GM12878 (cell line): Measurements from ENCODE around the gene KLHL10. TPM values are rescaled to one million over a fixed set of nuclear protein-coding genes. Genes with fewer than 3 reads are reported as not detected.
"Not testable (repeated sequence)": the region's sequence is repeated elsewhere in the genome, so short reads cannot be mapped to it uniquely, and the experiment has no call there.

ENCODE experiments used
- ATAC-seq: fragments of 200-7000 bp; cut with Tn5 transposase; 3 replicates; pipeline ENCODE4 v1.9.1; 2020; ENCODE audit warnings: mild to moderate bottlenecking, moderate library complexity
- BruUV-seq: library from RNA; stranded (reverse); fragments of 400-500 nt; replicated peaks from 2 replicates; lab custom pipeline; 2021; lab: Mats Ljungman, UMichigan
- CTCF ChIA-PET: fragments of 300-600 bp; sonication (Branson Sonifier 250); formaldehyde crosslinking; extraction: SDS; loops from one replicate; lab custom pipeline; 2021; ENCODE audit warnings: inconsistent platforms; lab: Yijun Ruan, JAX
- POLR2A ChIA-PET: fragments of 350-600 bp; formaldehyde crosslinking; extraction: SDS; loops from one replicate; lab custom pipeline; 2021; ENCODE audit warnings: inconsistent platforms; lab: Charles Lee
- RAD21 ChIA-PET: fragments of 300-600 bp; sonication (Branson Sonifier 250); formaldehyde crosslinking; loops from one replicate; lab custom pipeline; 2023; ENCODE audit warnings: antibody characterized with exemption; ENCODE audit not compliant: unreplicated experiment; lab: Charles Lee
- SMC1A ChIA-PET: fragments of 300-600 bp; sonication (Branson Sonifier 250); formaldehyde crosslinking; loops from one replicate; lab custom pipeline; 2023; ENCODE audit not compliant: unreplicated experiment, uncharacterized antibody; lab: Charles Lee
- DNase-seq: peaks from one replicate; pipeline ENCODE4 v3.0.0-alpha.2; 2011; ENCODE audit warnings: low read depth, low spot score
- FAIRE-seq: peaks from 3 replicates; lab custom pipeline; 2011; peaks lifted over from hg19 to GRCh38; lab: Jason Lieb, UNC
- H2AFZ ChIP-seq: 2 replicates; pipeline ENCODE4 v1.6.0; 2011; ENCODE audit warnings: low read depth, low read length, control low read depth; ENCODE audit not compliant: control insufficient read depth
- H3K27ac ChIP-seq: 2 replicates; pipeline ENCODE4 v1.5.1; 2011; ENCODE audit warnings: control low read depth; ENCODE audit not compliant: control insufficient read depth, insufficient read depth
- H3K27me3 ChIP-seq, 2 experiments: replicated peaks in 1 of 2; 2 replicates each; pipeline versions ENCODE4 v1.6.0 to v1.6.1; 2011; ENCODE audit warnings: low read length in 1 of 2; ENCODE audit not compliant: control insufficient read depth in 2 of 2, insufficient read depth in 2 of 2
- H3K36me3 ChIP-seq, 2 experiments: 2 replicates each; pipeline ENCODE4 v1.5.1; 2011; ENCODE audit warnings: low read length in 1 of 2; ENCODE audit not compliant: control insufficient read depth in 2 of 2, insufficient read depth in 2 of 2
- H3K4me1 ChIP-seq: 2 replicates; pipeline ENCODE4 v1.6.1; 2011; ENCODE audit warnings: mild to moderate bottlenecking, low read length, moderate library complexity, mixed read lengths; ENCODE audit not compliant: control insufficient read depth, insufficient read depth
- H3K4me2 ChIP-seq: 2 replicates; pipeline ENCODE4 v1.6.0; 2011; ENCODE audit warnings: control low read depth; ENCODE audit not compliant: control insufficient read depth, insufficient read depth
- H3K4me3 ChIP-seq: fragments of 200-600 bp; sonication (generic); 2 replicates; pipeline ENCODE4 v1.5.1; 2016
- H3K79me2 ChIP-seq: 2 replicates; pipeline ENCODE4 v1.6.0; 2011; ENCODE audit warnings: low read length; ENCODE audit not compliant: control insufficient read depth, insufficient read depth
- H3K9ac ChIP-seq: 2 replicates; pipeline ENCODE4 v1.8.0; 2011; ENCODE audit warnings: low read length, control low read depth, mixed read lengths; ENCODE audit not compliant: control insufficient read depth, insufficient read depth
- H3K9me3 ChIP-seq: replicated peaks from 3 replicates; pipeline ENCODE4 v1.5.1; 2011; ENCODE audit warnings: mild to moderate bottlenecking, low read length; ENCODE audit not compliant: control insufficient read depth, insufficient read depth
- H4K20me1 ChIP-seq: 2 replicates; pipeline ENCODE4 v1.6.0; 2011; ENCODE audit not compliant: control insufficient read depth, insufficient read depth
- BMI1 ChIP-seq: fragments of 450-650 bp; IDR thresholded peaks from 2 replicates; pipeline ENCODE4 v1.6.1; 2016; ENCODE audit warnings: mild to moderate bottlenecking, moderate library complexity, borderline replicate concordance
- ESRRA ChIP-seq: IDR thresholded peaks from 2 replicates; pipeline ENCODE4 v1.6.1; 2012; ENCODE audit warnings: mild to moderate bottlenecking, low read length, improper control_type of control experiment
- NFYA ChIP-seq: IDR thresholded peaks from 2 replicates; pipeline ENCODE4 v1.6.1; 2011; ENCODE audit warnings: low read depth, mild to moderate bottlenecking, low read length, improper control_type of control experiment, borderline replicate concordance
- POLR2AphosphoS2 ChIP-seq: IDR thresholded peaks from 2 replicates; pipeline ENCODE4 v1.6.1; 2011; ENCODE audit warnings: low read depth, mild to moderate bottlenecking, low read length, improper control_type of control experiment, moderate library complexity
- POU2F2 ChIP-seq: IDR thresholded peaks from 3 replicates; pipeline ENCODE4 v1.6.1; 2011; ENCODE audit warnings: low read depth, mild to moderate bottlenecking, low read length, borderline replicate concordance
- SKIL ChIP-seq: fragments of 450-650 bp; IDR thresholded peaks from 2 replicates; pipeline ENCODE4 v1.6.1; 2017; ENCODE audit warnings: mild to moderate bottlenecking, low read depth, inconsistent platforms; ENCODE audit not compliant: poor library complexity, severe bottlenecking
- USF1 ChIP-seq: IDR thresholded peaks from 2 replicates; pipeline ENCODE4 v1.6.1; 2011; ENCODE audit warnings: borderline replicate concordance, low read depth, mild to moderate bottlenecking, moderate library complexity, mixed read lengths, low read length; ENCODE audit not compliant: insufficient read depth; ENCODE audit errors: extremely low read length
- ZBTB40 ChIP-seq: fragments of 450-650 bp; IDR thresholded peaks from 2 replicates; pipeline ENCODE4 v1.6.1; 2016; ENCODE audit warnings: mild to moderate bottlenecking, moderate library complexity, borderline replicate concordance
- WGBS: methylation state at CpG from one replicate; pipeline ENCODE4 v1.1.6; 2016; ENCODE audit warnings: low lambda C conversion rate; ENCODE audit not compliant: insufficient replicate concordance, insufficient coverage; ENCODE audit errors: missing lambda C conversion rate; 5-methylcytosine and 5-hydroxymethylcytosine counted together
- in situ Hi-C: fragments of 300-500 bp; cut with MboI; formaldehyde crosslinking; loops from 9 replicates; pipeline ENCODE4 v1.14.3; 2018; ENCODE audit warnings: mixed read lengths
- intact Hi-C: fragments of 100-400 bp; cut with micrococcal nuclease; formaldehyde crosslinking; loops from one replicate; pipeline ENCODE4 v1.14.2; 2022; ENCODE audit not compliant: unreplicated experiment
- polyA plus RNA-seq, 11 experiments: library from polyadenylated mRNA; depleted of rRNA in 4 of 11; unstranded in 6 of 11; stranded (reverse) in 5 of 11; fragments of >200 nt; fragmentation: Nextera tagmentation in 4 of 11; fragmentation: Illumina TruSeq in 1 of 11; extraction: Ambion mirVana in 4 of 11; extraction: Trizol in 1 of 11; gene quantifications; 1 replicate in 1 of 11; 2 replicates in 10 of 11; pipeline versions ENCODE4 v1.2.1 to v1.2.3, GENCODE V29; 2011 to 2016; ENCODE audit warnings: inconsistent platforms in 2 of 11, missing spikeins in 2 of 11, low read depth in 1 of 11
- total RNA-seq, 4 experiments: library from RNA; depleted of rRNA in 3 of 4; stranded (reverse); fragments of >200 nt in 3 of 4; fragmentation: Illumina TruSeq in 1 of 4; extraction: Trizol in 1 of 4; gene quantifications; 2 replicates each; pipeline versions ENCODE4 v1.2.1 to v1.2.3, GENCODE V29; 2013 to 2021

Gene KLHL10
- total and polyA plus RNA-seq, 10 of the 15 experiments (the other 5 are each of a cell fraction or from before 2014, with no cell fraction given) = 0.13 to 0.62 (median 0.20) TPM; not detected in 4

GRCh38 chr17:41840781-41841180 lies 3.2 kb downstream of the KLHL10 start:
- H3K4me1 ChIP-seq, H3K9ac ChIP-seq, H3K27ac ChIP-seq, H3K9me3 ChIP-seq, H3K79me2 ChIP-seq, H3K4me2 ChIP-seq, ATAC-seq, H3K4me3 ChIP-seq, in situ Hi-C loops, H3K36me3 ChIP-seq, BruUV-seq, RAD21 ChIA-PET, SMC1A ChIA-PET, POLR2A ChIA-PET, H2AFZ ChIP-seq, H4K20me1 ChIP-seq, H3K27me3 ChIP-seq, CTCF ChIA-PET, DNase-seq, FAIRE-seq, intact Hi-C loops: not testable (repeated sequence)
- 66% methylated on average over 6 of the region's 6 CpGs for WGBS

GRCh38 chr17:41844971-41845370 lies 7.3 kb downstream of the KLHL10 start:
- Histone ChIP-seq H3K36me3 (peaks cover 0 to 2% of the 10 kb centered on the region in 2 experiments; a peak in 1 of 4 replicates), H3K9me3 (no peaks in the 10 kb centered on the region), H3K79me2 (peaks cover 9% of the 10 kb centered on the region), H4K20me1 (no peaks in the 10 kb centered on the region), H3K4me1 (no peaks in the 10 kb centered on the region; the same call in 1 of the 2 replicates), H3K27ac (no peak overlapping the region), H3K9ac (no peak overlapping the region), H3K27me3 (no peaks in the 10 kb centered on the region), H2AFZ (no peak overlapping the region), H3K4me2 (no peak overlapping the region), H3K4me3 (no peak overlapping the region)
- FAIRE-seq (no peak), DNase-seq (no peak), ATAC-seq (no peak)
- in situ Hi-C loops = no loop called here
- SMC1A ChIA-PET = no interaction called here
- POLR2A ChIA-PET = no interaction called here
- no TSS peak for BruUV-seq
- RAD21 ChIA-PET = no interaction called here
- intact Hi-C loops = no loop called here
- WGBS = 74% methylated on average over 6 of the region's 6 CpGs
- CTCF ChIA-PET = no interaction called here
- TF ChIP-seq NFYA (no peak), USF1 (no peak), ZBTB40 (no peak), SKIL (no peak), BMI1 (no peak), ESRRA (no peak), POU2F2 (no peak), POLR2AphosphoS2 (no peak)
